A549 (cell line): ENCODE measurements around the gene SALL4. TPM values are rescaled to one million over a fixed set of nuclear protein-coding genes. Genes with fewer than 3 reads are reported as not detected.

Source experiments
- ATAC-seq, 2 experiments: fragments of 200-7000 bp in 1 of 2; fragments of >200 bp in 1 of 2; cut with Nextera tagmentation in 1 of 2; cut with Tn5 transposase in 1 of 2; 3 replicates each; pipeline versions ENCODE4 v1.8.0 to v1.9.1; 2018 to 2020; ENCODE audit warnings: mild to moderate bottlenecking in 1 of 2, moderate library complexity in 1 of 2
- CTCF ChIA-PET: fragments of 300-600 bp; sonication (Branson Sonifier 250); formaldehyde crosslinking; extraction: SDS; loops from one replicate; lab custom pipeline; 2021; ENCODE audit warnings: antibody characterized with exemption, inconsistent platforms; lab: Yijun Ruan, JAX
- POLR2A ChIA-PET: fragments of 350-600 bp; formaldehyde crosslinking; extraction: SDS; loops from one replicate; lab custom pipeline; 2021; ENCODE audit warnings: antibody characterized with exemption, inconsistent platforms; lab: Yijun Ruan, JAX
- DNase-seq, 2 experiments: peaks; one replicate each; pipeline versions ENCODE4 v3.0.0 to v3.0.0-alpha.2; 2011 to 2016; ENCODE audit warnings: low read depth in 1 of 2, low spot score in 1 of 2
- FAIRE-seq: peaks from 2 replicates; lab custom pipeline; 2011; peaks lifted over from hg19 to GRCh38; lab: Jason Lieb, UNC
- H3K27ac ChIP-seq, 2 experiments: fragments of >200 bp; sonication (Bioruptor Twin); formaldehyde crosslinking; 3 replicates each; pipeline ENCODE4 v1.5.1; 2016 to 2017
- H3K4me1 ChIP-seq: fragments of >200 bp; sonication (Bioruptor Twin); formaldehyde crosslinking; 3 replicates; pipeline ENCODE4 v1.6.1; 2016
- H3K4me2 ChIP-seq: fragments of >200 bp; sonication (Bioruptor Twin); formaldehyde crosslinking; 3 replicates; pipeline ENCODE4 v1.6.1; 2016
- H3K4me3 ChIP-seq: fragments of >200 bp; sonication (Bioruptor Twin); formaldehyde crosslinking; 3 replicates; pipeline ENCODE4 v1.5.1; 2016
- H3K9me3 ChIP-seq: fragments of >200 bp; sonication (Bioruptor Twin); formaldehyde crosslinking; 3 replicates; pipeline ENCODE4 v1.6.1; 2016
- CBX2 ChIP-seq: fragments of 200-600 bp; sonication (generic); IDR thresholded peaks from 2 replicates; pipeline ENCODE4 v1.6.1; 2016; ENCODE audit warnings: low read depth, mild to moderate bottlenecking, borderline replicate concordance
- CEBPB ChIP-seq, 2 experiments: fragments of >200 bp in 1 of 2; sonication (Bioruptor Twin) in 1 of 2; formaldehyde crosslinking in 1 of 2; IDR thresholded peaks; 2 replicates each; pipeline ENCODE4 v1.6.1; 2012 to 2016
- FOXS1 ChIP-seq: fragments of 250-450 bp; sonication (Bioruptor Pico); IDR thresholded peaks from 2 replicates; pipeline ENCODE4 v1.5.0; 2020; ENCODE audit warnings: mild to moderate bottlenecking, moderate library complexity
- RAD21 ChIP-seq, 2 experiments: fragments of >200 bp in 1 of 2; sonication (Bioruptor Twin) in 1 of 2; formaldehyde crosslinking in 1 of 2; IDR thresholded peaks in 1 of 2; conservative IDR thresholded peaks in 1 of 2; 2 replicates in 1 of 2; 3 replicates in 1 of 2; pipeline ENCODE4 v1.6.1; 2012 to 2018; ENCODE audit warnings: inconsistent platforms in 1 of 2
- TFCP2L1 ChIP-seq: fragments of 250-450 bp; sonication (Bioruptor Pico); IDR thresholded peaks from 2 replicates; pipeline ENCODE4 v1.5.0; 2021; ENCODE audit warnings: mild to moderate bottlenecking
- WGBS: methylation state at CpG from one replicate; pipeline ENCODE4 v1.1.6; 2017; ENCODE audit errors: missing lambda C conversion rate; 5-methylcytosine and 5-hydroxymethylcytosine counted together
- polyA plus RNA-seq, 4 experiments: library from polyadenylated mRNA; depleted of rRNA in 3 of 4; stranded (reverse); fragments of >200 nt; fragmentation: RNase III in 1 of 4; extraction: RNeasy Plus Mini Kit Qiagen cat#74134 plus additional on column Dnase treatment in 1 of 4; gene quantifications; 2 replicates in 3 of 4; 3 replicates in 1 of 4; pipeline ENCODE4 v1.2.3, GENCODE V29; 2011 to 2017
- TF ChIP-seq, protein P1 (sequence below): fragments of 200-600 bp; sonication (generic); IDR thresholded peaks from 2 replicates; pipeline ENCODE4 v1.6.1; 2016; ENCODE audit warnings: antibody characterized with exemption, mild to moderate bottlenecking, moderate library complexity
- TF ChIP-seq, protein P2 (sequence below): IDR thresholded peaks from 2 replicates; pipeline ENCODE4 v1.6.1; 2012; ENCODE audit warnings: low read depth, borderline replicate concordance

SALL4 gene
- polyA plus RNA-seq, 2 of the 4 experiments (the other 2 are of a cell fraction): 2.3 to 7.6 TPM

DNA sequence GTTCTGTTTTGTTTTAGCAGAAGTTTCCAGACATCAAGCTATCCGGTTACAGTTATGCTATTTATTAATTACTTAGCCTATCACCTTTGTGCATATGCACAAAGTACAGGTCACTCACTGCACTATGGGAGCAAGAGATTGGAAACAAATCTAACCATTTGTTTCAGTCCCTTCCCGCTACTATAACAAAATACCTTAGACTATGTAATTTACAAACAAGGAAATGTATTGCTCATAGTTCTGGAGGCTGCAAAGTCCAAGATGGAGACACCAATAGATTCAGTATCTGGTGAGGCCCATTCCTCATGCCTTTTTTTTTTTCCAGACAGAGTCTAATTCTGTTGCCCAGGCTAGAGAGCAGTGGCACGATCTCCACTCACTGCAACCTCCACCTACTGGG is 69.3 kb downstream of the SALL4 start:
- Histone ChIP-seq H3K4me3 (no peak overlapping the region), H3K4me2 (no peak overlapping the region), H3K4me1 (peaks cover 19% of the 10 kb centered on the region), H3K27ac (no peak overlapping the region), H3K9me3 (no peaks in the 10 kb centered on the region)
- ATAC-seq (no peak), FAIRE-seq (no peak), DNase-seq (no peak)
- ChIA-PET CTCF (no interaction called here), POLR2A (no interaction called here)
- TF ChIP-seq, protein P1, sequence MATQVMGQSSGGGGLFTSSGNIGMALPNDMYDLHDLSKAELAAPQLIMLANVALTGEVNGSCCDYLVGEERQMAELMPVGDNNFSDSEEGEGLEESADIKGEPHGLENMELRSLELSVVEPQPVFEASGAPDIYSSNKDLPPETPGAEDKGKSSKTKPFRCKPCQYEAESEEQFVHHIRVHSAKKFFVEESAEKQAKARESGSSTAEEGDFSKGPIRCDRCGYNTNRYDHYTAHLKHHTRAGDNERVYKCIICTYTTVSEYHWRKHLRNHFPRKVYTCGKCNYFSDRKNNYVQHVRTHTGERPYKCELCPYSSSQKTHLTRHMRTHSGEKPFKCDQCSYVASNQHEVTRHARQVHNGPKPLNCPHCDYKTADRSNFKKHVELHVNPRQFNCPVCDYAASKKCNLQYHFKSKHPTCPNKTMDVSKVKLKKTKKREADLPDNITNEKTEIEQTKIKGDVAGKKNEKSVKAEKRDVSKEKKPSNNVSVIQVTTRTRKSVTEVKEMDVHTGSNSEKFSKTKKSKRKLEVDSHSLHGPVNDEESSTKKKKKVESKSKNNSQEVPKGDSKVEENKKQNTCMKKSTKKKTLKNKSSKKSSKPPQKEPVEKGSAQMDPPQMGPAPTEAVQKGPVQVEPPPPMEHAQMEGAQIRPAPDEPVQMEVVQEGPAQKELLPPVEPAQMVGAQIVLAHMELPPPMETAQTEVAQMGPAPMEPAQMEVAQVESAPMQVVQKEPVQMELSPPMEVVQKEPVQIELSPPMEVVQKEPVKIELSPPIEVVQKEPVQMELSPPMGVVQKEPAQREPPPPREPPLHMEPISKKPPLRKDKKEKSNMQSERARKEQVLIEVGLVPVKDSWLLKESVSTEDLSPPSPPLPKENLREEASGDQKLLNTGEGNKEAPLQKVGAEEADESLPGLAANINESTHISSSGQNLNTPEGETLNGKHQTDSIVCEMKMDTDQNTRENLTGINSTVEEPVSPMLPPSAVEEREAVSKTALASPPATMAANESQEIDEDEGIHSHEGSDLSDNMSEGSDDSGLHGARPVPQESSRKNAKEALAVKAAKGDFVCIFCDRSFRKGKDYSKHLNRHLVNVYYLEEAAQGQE: no peak
- TF ChIP-seq FOXS1 (no peak), RAD21 (conservative IDR thresholded peaks at IDR 0.05 in 1 of 2, IDR thresholded peaks at IDR 0.05 in 1 of 2) (no peak), CEBPB (IDR thresholded peaks at IDR 0.05) (no peak), TFCP2L1 (no peak), CBX2 (no peak)
- TF ChIP-seq, protein P2, sequence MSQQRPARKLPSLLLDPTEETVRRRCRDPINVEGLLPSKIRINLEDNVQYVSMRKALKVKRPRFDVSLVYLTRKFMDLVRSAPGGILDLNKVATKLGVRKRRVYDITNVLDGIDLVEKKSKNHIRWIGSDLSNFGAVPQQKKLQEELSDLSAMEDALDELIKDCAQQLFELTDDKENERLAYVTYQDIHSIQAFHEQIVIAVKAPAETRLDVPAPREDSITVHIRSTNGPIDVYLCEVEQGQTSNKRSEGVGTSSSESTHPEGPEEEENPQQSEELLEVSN: no peak
- 94% methylated on average over 3 of the region's 3 CpGs for WGBS

Other genes starting within 250 kb of the SALL4 start
- 23.3 and 23.6 TPM in 2 replicates for gene ATP9A, start 34.1 kb downstream of the SALL4 start, polyA plus RNA-seq (2011; rRNA removed)
- 8.5 to 10.2 TPM (median 9.9 TPM) in 3 replicates for gene ATP9A, start 34.1 kb downstream of the SALL4 start, polyA plus RNA-seq (2017; fragmentation: RNase III; extraction: RNeasy Plus Mini Kit Qiagen cat#74134 plus additional on column Dnase treatment)